Tibial nerve (tissue), 4 donors: ENCODE data around the gene XAGE5. TPM values are rescaled to one million over a fixed set of nuclear protein-coding genes. Genes with fewer than 3 reads are reported as not detected.
"Not testable (repeated sequence)": the region's sequence is repeated elsewhere in the genome, so short reads cannot be mapped to it uniquely, and the experiment has no call there.

Experiments
- DNase-seq, 2 donors: peaks; one replicate each; pipeline ENCODE4 v3.0.0-alpha.2; 2019; ENCODE audit warnings: low spot score in 2 of 2
- H3K27ac ChIP-seq, 4 donors: fragments of 200-600 bp; sonication (generic) in 3 of 4; one replicate each; pipeline ENCODE4 v1.5.1; 2017 to 2019; ENCODE audit warnings: mild to moderate bottlenecking in 1 of 4
- H3K27me3 ChIP-seq, 2 donors: fragments of 200-600 bp; sonication (generic) in 1 of 2; one replicate each; pipeline versions ENCODE4 v1.5.1 to v1.6.0; 2017 to 2019
- H3K36me3 ChIP-seq, 3 donors: fragments of 200-600 bp; sonication (generic); one replicate each; pipeline ENCODE4 v1.5.1; 2018 to 2019
- H3K4me1 ChIP-seq, 4 donors: fragments of 200-600 bp; sonication (generic) in 3 of 4; one replicate each; pipeline ENCODE4 v1.5.1; 2017 to 2019
- H3K4me3 ChIP-seq, 4 donors: fragments of 200-600 bp; sonication (generic) in 3 of 4; one replicate each; pipeline ENCODE4 v1.5.1; 2017 to 2019; ENCODE audit warnings: mild to moderate bottlenecking in 1 of 4, moderate library complexity in 1 of 4
- H3K9me3 ChIP-seq, 4 donors: fragments of 200-600 bp; sonication (generic) in 3 of 4; one replicate each; pipeline ENCODE4 v1.5.1; 2017 to 2019
- CTCF ChIP-seq, 5 experiments: fragments of 200-600 bp in 3 of 5; fragments of 450-650 bp in 2 of 5; sonication (generic) in 3 of 5; IDR thresholded peaks; one replicate each; pipeline ENCODE4 v1.5.1; 2016 to 2019; ENCODE audit warnings: antibody characterized with exemption in 5 of 5, mild to moderate bottlenecking in 3 of 5, moderate library complexity in 2 of 5
- EP300 ChIP-seq, 2 donors: sonication (generic); formaldehyde crosslinking; IDR thresholded peaks; one replicate each; pipeline ENCODE4 v1.6.1; 2017; ENCODE audit warnings: antibody characterized with exemption in 2 of 2, mild to moderate bottlenecking in 1 of 2
- POLR2A ChIP-seq, 2 donors: fragments of 450-650 bp; IDR thresholded peaks; one replicate each; pipeline ENCODE4 v1.6.1; 2017; ENCODE audit warnings: antibody characterized with exemption in 2 of 2, mild to moderate bottlenecking in 2 of 2, moderate library complexity in 2 of 2
- WGBS, 2 donors: methylation state at CpG; one replicate each; pipeline ENCODE4 v1.1.5; 2018; 5-methylcytosine and 5-hydroxymethylcytosine counted together
- total RNA-seq, 4 donors: library from RNA; depleted of rRNA; stranded (reverse); fragments of >200 nt; gene quantifications; one replicate each; pipeline ENCODE4 v1.1.0, GENCODE V29; 2016

XAGE5 gene
- total RNA-seq, 4 donors from 2014 or later: not detected

DNA sequence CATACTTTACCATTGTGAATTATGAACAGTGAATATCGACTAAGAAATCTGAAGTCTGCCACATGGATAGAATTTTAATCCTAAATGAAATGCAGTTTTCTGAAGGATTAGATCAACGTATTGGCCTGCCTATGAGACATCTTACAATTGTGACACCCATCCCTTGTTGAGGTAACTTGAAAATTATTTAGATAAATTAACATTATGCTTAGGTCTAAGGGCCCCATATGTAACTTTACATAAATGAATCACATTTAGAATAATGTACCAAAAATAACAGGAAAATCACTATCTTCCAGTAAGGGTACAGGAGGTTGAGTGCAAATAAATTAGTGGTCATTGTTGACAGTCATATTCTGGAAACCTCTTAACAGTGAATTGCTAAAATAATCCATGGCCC is 13.5 kb downstream of the XAGE5 start:
- no peaks in the 10 kb centered on the region for H3K4me1 ChIP-seq
- no peak overlapping the region for H3K4me3 ChIP-seq
- H3K27ac ChIP-seq: no peak overlapping the region
- 61 to 72% methylated on average over 2 of the region's 2 CpGs for WGBS, 2 donors
- H3K9me3 ChIP-seq: no peaks in the 10 kb centered on the region
- H3K27me3 ChIP-seq: no peaks in the 10 kb centered on the region
- H3K36me3 ChIP-seq: no peaks in the 10 kb centered on the region
- DNase-seq: no peak
- TF ChIP-seq EP300 (IDR thresholded peaks at IDR 0.05): no peak

DNA sequence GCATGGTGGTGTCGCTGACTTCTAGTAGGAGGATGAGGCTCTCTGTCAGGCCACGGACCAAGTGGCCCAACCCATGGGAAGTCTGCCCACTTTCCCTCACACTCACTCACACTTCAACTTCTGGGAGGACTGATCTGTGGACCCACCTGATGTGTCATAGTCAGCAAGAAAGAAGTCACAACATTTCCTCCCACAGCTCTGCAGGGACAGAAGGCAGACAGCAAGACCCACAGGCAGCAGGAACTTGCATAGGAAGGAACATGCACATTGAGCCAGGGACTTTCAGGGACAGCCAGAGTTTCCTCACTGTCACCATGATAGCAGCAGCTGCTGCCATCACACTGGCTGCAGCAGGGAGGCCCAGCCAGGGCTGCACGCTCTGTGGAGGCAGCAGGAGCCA is 19.5 kb downstream of the XAGE5 start:
- H3K27ac ChIP-seq: no peak overlapping the region
- H3K36me3 ChIP-seq: no peaks in the 10 kb centered on the region
- DNase-seq: no peak
- no peak for TF ChIP-seq EP300 (IDR thresholded peaks at IDR 0.05)
- TF ChIP-seq CTCF (IDR thresholded peaks at IDR 0.05): no peak
- TF ChIP-seq POLR2A (IDR thresholded peaks at IDR 0.05): no peak
- WGBS, 2 donors: 37 to 79% methylated on average over 2 to 3 of the region's 3 CpGs
- no peaks in the 10 kb centered on the region for H3K9me3 ChIP-seq
- no peaks in the 10 kb centered on the region for H3K4me1 ChIP-seq
- H3K4me3 ChIP-seq: no peak overlapping the region
- no peaks in the 10 kb centered on the region for H3K27me3 ChIP-seq

GRCh38 chrX:52839137-52839536 is 28.1 kb downstream of the XAGE5 start:
- no peaks in the 10 kb centered on the region for H3K9me3 ChIP-seq
- H3K27ac ChIP-seq: no peak overlapping the region
- H3K4me3 ChIP-seq: no peak overlapping the region
- no peaks in the 10 kb centered on the region for H3K36me3 ChIP-seq
- no peaks in the 10 kb centered on the region for H3K4me1 ChIP-seq
- no peak for DNase-seq
- 52 to 70% methylated on average over 2 of the region's 2 CpGs for WGBS, 2 donors
- TF ChIP-seq CTCF (IDR thresholded peaks at IDR 0.05): no peak
- no peak for TF ChIP-seq EP300 (IDR thresholded peaks at IDR 0.05)
- no peak for TF ChIP-seq POLR2A (IDR thresholded peaks at IDR 0.05)
- H3K27me3 ChIP-seq: no peaks in the 10 kb centered on the region

GRCh38 chrX:52843619-52844018 is 32.5 kb downstream of the XAGE5 start:
- not testable (repeated sequence) for H3K36me3 ChIP-seq, H3K9me3 ChIP-seq, DNase-seq, H3K27me3 ChIP-seq, H3K4me3 ChIP-seq, H3K27ac ChIP-seq, H3K4me1 ChIP-seq
- 81 to 83% methylated on average over 3 of the region's 3 CpGs for WGBS, 2 donors

- Histone ChIP-seq H3K36me3 (no peaks in the 10 kb centered on the region), H3K4me3 (no peak overlapping the region), H3K27ac (no peak overlapping the region), H3K4me1 (no peaks in the 10 kb centered on the region), H3K27me3 (peaks cover 0 to 31% of the 10 kb centered on the region in 2 donors), H3K9me3 (no peaks in the 10 kb centered on the region)
- 63 to 76% methylated on average over 9 of the region's 9 CpGs for WGBS, 2 donors
- TF ChIP-seq EP300 (IDR thresholded peaks at IDR 0.05) (no peak), POLR2A (IDR thresholded peaks at IDR 0.05) (no peak), CTCF (IDR thresholded peaks at IDR 0.05) (no peak)
- DNase-seq: no peak
Observed at GRCh38 chrX:52852110-52852860, 41.2 kb downstream of the XAGE5 start.

DNA sequence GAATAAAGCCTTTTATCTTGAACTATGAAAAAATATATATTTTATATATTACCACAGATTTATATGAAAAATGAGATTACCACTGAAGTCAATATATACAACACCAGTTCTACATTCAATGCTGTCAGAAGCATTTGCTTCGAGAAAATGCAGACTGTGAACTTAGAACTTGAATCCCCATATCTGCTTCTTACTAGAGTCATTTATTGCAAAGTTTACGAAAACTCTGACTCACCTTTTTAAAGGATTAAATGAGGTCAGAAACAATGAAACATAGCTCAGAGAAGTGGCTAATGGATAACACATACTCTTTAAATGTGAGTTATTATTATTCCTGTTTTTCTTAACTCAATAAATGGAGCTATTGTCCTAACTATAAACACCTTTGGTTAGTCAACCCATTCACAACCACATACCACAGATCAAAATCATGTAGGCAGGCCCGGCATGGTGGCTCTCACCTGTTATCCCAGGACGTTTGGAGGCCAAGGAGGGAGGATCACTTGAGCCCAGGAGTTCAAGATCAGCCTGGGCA is 46.0 kb downstream of the XAGE5 start:
- H3K36me3 ChIP-seq, DNase-seq, H3K9me3 ChIP-seq, H3K4me1 ChIP-seq, H3K4me3 ChIP-seq, H3K27ac ChIP-seq: not testable (repeated sequence)
- WGBS, 2 donors: 47 to 55% methylated on average over 4 of the region's 4 CpGs
- peaks cover 0 to 26% of the 10 kb centered on the region in 2 donors for H3K27me3 ChIP-seq
